HG03066 (cell line): ENCODE measurements around the gene TPRKB.
"Not testable (repeated sequence)": the region's sequence is repeated elsewhere in the genome, so short reads cannot be mapped to it uniquely, and the experiment has no call there.

ENCODE experiments used
- ATAC-seq: cut with Tn5 transposase; IDR thresholded peaks from one replicate; pipeline ENCODE4 v1.9.1; 2021; ENCODE audit warnings: low read depth; ENCODE audit not compliant: unreplicated experiment

Gene TPRKB

DNA sequence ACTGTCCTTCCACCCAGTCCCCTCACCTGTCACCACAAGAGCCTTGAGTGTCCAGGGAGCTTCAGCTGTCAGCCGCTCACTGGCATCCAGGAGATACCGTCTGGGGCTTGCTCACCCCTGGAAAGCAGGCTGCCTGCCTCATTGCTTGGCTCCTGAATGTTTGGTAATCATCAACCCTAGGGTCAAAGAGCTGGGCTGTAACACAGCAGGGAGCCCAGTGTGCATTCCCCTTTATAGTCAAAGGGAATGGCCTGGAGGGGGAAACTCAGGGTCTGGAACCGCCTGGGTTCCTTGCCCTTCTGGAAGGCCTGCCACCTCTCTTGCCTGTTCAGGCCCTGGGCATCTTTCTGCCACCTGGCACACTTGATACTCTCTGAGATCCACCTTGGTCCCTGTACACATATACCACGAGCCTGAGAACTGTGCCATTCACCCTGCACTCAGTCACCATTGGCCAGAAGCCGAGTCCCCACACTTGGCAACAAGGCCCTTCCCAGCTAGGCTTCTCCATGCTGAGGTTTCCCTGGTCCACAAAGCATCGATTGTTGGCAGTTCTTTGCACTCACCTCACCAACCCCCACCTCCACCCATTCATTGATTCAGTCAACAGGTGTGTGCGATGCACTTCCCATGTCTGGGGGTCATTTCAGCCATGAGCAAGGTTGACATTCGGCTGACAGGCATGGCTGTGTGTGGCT is 35.0 kb downstream of the TPRKB start:
- ATAC-seq, result no peak

DNA sequence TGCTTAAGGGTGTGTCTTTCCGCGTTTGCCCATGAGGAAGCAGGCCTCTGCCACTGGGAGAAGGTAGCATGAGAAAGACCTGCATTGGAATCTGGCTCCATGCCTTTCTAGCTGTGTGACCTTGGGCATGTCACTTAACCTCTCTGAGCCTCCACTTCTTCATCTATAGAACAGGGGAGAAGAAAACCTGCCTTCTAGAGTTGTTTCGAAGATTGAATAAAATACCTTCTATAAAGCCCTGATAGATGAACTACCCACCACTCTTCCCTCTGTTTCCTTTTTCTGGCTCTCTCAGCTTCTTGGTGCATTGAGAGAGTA is 35.7 kb downstream of the TPRKB start:
- ATAC-seq, result not testable (repeated sequence)

DNA sequence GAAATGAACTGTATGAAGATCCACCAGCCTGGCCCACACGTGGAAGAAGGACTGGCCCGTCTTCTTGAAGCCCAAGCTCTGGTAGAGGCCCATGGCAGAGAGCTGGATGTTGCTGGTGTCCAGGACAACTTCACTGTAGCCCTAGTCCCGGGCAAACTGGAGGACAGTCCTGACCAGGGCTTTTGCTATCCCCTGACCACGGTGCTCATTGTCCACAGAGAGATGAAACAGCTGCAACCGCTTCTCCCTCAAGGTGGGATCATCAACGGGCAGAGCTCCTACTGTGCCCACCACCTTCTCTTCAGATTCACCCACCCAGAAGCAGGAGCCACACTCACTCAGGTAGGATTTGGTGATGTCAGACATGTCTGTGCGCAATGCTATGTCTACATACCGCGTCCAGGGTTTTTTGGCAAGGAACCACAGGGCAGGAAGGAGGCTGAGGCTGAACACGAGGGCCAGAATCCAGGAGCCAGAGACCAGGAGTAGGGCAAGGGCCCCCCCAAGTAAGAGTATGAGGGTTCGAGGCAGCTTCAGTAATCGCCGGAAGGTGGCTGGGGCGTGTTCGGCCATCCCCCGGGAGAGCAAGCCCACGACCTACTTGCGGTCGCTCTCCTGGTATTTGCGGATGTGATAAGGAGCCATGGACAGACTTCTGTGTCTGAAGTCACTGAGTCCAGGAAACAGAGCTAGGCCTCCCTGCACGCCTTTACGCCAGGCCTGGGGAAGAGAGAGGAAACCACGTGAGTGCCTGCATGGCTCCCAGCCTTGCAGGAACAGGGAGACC is 36.3 kb downstream of the TPRKB start:
- no peak for ATAC-seq

DNA sequence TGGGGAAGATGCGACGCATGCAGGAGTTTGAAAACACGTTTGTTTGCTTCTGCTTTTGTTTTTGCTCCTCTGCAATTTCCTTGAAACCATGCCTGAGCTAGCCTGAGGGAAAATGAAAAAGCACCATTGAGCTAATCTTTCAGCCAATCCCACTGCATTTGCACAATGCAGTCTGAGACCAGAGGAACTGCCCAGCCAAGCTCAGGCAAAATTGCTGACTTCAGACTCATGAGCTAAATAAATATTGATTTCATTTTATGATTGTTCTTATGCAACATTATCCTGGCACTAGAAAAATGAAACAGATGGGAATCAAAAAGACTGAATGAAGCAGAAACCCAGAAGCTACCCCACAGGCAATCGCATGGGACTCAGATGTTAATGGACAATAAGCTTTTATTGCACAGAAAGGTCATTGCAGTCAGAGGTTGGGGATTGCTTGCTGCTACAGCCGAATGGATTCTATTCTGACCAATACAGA is 37.0 kb downstream of the TPRKB start:
- no peak for ATAC-seq

DNA sequence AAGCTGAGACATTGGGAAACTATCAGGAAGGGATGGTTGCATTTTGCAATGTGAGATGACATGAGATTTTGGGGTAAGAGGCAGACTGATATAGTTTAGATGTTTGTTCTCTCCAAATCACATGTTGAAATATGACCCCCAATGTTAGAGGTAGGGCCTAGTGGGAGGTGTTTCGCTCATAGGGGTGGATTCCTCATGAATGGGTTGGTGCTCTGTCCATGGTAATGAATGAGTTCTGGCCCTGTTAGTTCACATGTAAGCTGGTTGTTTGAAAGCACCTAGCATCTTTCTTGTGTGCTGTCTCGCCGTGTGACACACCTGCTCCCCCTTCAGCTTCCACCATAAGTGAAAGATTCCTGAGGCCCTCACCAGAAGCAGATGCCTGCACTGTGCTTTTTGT is 37.7 kb downstream of the TPRKB start:
- no peak for ATAC-seq

DNA sequence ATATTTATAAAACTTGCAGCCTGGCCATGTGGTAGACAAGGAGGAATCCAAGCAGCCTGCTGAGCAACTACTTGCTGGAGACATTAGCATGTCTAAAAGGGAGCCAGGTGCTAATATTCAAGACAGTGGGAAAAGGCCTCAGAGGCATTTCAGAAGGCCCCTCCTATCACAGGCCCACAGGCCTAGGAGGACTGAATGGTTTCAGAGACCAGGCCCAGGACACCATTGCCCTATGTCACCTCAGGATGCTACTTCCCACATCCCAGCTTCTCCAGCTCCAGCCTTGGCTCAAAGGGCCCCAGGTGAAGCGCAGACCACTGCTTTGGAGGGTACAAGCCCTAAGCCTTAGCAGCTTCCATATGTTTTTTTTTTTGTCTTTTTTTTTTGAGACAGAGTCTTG is 39.0 kb downstream of the TPRKB start:
- no peak for ATAC-seq

DNA sequence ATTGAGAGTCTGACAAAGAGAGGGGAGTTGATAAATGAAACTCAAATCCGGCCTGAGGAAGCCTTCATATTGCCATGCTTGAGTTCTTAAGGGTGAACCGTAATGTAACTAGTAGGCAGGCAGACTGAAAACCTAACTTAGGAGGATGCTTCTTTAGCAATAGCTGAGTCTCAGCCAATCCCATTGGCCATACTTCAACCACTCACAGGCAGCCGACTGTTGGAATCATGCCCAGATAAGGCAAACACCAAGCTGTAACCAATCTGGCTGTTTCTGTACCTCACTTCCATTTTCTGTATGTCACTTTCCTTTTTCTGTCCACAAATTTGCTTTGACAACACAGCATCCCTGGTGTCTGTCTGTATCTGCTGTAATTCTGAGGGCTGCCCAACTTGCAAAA is 39.5 kb downstream of the TPRKB start:
- no peak for ATAC-seq

DNA sequence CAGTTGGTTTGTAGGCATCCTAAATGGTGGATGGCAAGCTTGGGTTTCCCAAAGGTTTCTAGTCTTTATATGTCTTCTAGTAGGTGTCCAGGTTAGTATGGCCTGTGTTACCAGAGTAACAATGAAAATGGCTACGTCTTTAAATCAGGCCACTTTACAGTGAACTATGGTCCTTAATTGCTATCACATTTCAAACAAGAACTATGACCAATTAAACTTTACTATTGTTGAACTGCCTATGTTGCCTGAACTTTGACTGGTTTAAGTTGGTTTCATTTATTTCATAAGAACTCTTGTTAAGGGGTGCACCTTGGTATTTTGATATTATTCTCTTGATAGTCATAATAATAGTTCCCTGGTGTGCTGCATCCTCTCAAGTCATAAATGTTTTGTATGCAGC is 40.2 kb downstream of the TPRKB start:
- ATAC-seq, result not testable (repeated sequence)

DNA sequence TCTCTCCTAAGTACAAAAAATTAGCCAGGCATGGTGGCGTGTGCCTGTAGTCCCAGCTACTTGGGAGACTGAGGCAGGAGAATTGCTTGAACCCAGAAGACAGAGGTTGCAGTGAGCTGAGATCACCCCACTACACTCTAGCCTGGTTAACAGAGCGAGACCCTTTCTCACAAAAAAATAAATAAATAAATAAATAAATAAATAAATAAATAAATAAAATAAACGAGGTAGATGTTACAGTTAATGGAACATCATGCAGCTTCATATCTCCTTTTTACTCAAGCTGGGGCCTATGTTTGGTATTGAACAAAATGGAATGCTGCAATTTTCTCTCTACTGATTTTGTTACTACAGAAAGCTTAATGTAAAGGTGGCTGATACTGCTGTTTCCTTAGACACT is 40.6 kb downstream of the TPRKB start:
- ATAC-seq, result not testable (repeated sequence)

DNA sequence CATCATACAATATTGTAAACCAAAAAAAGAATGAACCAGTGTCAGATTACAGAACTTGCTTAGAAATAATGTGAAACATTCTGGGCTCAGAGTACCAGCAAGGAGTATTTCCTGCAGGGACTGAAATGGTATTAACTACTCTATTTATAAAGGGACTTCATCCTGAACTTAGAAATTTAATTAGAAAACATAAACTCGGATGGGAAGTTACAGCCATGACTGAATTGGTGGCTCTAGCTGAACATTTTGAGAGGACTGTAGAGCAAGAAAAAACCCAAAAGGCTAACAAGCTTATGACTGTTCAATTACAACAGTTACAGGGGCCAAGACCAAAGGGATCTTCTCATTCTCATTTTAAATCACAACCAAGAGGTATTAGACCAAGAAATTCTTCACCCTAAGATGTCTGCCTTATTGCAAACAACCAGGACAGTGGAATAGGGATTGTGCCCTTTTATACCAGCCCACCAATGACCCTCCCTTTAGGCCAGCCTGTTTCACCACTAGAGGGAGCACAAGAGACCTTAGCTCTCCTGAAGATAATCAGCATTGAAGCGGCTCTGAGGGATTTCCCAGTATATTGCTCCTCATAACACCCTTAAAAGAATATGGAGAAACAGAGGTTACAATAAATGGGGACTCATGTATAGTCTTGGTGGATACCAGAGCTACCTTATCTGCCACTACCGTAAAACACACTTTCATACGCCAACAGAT is 46.6 kb downstream of the TPRKB start:
- peak; percentile 73 for ATAC-seq

DNA sequence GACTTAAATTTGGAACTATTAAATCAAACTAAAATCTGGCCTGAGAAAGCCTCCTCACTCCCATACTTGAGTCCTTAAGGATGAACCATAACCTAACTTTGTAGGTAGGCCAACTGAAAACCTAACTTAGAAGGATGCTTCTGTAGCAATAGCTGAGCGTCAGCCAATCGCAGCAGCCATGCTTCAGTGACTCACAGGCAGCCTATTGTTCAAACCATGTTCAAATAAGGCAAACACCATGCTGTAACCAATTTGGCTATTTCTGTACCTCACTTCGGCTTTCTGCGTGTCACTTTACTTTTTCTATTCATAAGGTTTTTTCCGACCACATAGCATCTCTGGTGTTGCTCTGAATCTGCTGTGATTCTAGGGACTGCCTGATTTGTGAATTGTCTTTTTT is 48.7 kb downstream of the TPRKB start:
- not testable (repeated sequence) for ATAC-seq

DNA sequence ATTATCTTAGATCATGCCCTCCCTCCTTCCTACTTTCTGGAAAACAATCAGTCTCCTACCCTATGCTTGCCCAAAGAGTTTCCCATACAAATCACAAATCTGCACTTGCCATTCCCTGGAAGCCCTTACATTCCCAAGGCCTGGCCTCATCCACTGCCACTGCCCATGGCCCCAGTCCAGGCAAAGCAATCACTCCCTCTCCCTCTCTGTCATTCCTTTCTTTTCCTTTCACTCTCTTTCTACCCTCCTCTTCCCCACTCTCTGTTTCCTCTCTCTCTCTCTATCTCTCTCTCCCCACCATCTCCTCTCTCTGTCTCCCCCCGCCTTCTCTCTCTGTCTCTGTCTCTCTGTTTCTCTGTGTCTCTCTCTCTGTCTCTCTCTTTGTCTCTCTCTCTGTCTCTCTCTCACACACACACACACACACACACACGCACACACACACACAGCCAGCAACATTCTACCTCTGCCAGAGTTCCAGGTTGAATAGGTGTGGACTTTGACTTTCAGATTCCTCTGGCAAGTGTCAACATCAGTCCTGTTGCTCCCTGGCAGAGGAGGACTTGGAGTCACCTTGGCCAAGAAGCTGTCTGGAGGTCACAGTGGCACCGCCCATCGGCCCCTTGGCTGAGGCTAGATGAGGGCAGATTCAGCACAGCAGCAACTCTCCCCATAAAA is 51.2 kb downstream of the TPRKB start:
- ATAC-seq, result no peak

DNA sequence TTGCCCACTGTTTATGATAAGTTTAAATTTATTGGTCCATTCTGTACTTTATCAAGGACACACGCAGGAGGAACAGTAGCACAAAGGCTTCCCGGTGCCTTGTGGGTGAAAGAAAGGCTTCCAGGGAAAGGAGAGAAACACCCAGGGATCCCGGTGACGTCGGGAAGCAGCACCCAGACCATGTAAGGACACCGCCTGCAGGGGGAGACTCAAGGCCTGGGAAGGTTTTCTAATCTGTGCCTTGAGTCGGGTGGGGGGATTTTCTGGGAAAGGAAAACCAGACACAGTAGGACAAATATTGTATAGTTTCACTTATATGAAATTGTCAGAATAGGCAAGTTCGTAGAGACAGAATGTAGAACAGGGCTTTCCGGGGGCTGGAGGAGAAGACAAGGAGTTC is 52.2 kb downstream of the TPRKB start:
- ATAC-seq, result not testable (repeated sequence)

DNA sequence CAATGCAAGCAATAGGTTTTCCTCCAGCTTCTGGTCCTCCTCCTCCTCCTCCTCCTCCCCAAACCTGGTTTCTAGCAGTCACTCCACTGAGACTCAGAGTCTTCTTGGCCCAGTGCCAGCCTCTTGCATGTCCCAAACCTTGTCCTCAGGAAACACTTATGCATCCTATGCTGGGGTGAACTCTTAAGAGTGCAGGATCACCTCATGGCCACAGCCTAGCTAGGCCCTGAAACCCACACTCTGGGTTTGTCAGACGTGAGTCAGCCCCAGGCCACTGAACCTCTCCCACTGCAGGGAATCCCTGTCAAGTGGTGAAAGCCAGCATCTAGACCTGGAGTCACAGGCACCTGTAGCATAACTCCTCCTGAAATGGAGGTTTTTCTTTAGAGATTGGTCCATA is 52.8 kb downstream of the TPRKB start:
- ATAC-seq, result not testable (repeated sequence)

DNA sequence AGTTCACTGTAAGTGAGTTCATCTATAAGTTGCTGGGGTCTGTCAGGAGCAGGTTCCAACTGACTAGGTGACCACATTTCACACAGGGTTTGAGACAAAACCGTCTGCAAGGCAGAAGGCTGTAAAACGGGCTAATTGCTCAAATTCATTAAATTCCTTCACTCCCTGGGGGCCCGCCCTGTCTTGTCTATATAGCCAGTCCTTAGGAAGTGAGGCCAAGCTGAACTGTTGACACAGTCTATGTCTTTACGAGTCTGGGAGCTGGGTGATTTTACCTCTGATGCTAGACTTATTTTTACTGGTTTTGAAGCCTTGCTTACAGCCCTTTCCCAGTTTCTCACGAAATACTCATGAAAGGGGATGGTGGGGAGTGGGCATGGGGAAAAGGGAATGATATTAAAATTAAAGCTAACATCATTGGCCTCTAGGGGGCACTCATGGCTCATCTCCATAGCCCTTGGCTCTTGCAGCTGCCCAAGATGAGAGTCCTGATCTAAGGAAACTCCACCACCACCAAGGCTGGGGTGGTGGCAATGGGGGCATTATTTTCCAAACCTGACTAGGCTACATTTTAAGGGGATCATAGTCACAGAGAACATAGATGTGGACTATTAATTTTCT is 57.1 kb downstream of the TPRKB start:
- ATAC-seq, result not testable (repeated sequence)
